Right lobe of liver (tissue), 4 donors: ENCODE measurements around the gene SKIDA1.

Source experiments
- POLR2A ChIP-seq: fragments of 450-650 bp; IDR thresholded peaks from one replicate; pipeline ENCODE4 v1.6.1; 2017; ENCODE audit warnings: antibody characterized with exemption, mild to moderate bottlenecking
- TF ChIP-seq, protein P1 (sequence below), 4 donors: fragments of 200-600 bp in 3 of 4; fragments of 450-650 bp in 1 of 4; IDR thresholded peaks; one replicate each; pipeline versions ENCODE4 v1.5.1 to v1.8.0; 2016 to 2022; ENCODE audit warnings: antibody characterized with exemption in 4 of 4, mild to moderate bottlenecking in 2 of 4
- donor health status: DM: no; HTN: no; CAD: no.
- donor health status: DM: no; HTN: no; CAD: no.
- donor health status: DM: no; HTN: yes; CAD: no.

- TF ChIP-seq, protein P1, sequence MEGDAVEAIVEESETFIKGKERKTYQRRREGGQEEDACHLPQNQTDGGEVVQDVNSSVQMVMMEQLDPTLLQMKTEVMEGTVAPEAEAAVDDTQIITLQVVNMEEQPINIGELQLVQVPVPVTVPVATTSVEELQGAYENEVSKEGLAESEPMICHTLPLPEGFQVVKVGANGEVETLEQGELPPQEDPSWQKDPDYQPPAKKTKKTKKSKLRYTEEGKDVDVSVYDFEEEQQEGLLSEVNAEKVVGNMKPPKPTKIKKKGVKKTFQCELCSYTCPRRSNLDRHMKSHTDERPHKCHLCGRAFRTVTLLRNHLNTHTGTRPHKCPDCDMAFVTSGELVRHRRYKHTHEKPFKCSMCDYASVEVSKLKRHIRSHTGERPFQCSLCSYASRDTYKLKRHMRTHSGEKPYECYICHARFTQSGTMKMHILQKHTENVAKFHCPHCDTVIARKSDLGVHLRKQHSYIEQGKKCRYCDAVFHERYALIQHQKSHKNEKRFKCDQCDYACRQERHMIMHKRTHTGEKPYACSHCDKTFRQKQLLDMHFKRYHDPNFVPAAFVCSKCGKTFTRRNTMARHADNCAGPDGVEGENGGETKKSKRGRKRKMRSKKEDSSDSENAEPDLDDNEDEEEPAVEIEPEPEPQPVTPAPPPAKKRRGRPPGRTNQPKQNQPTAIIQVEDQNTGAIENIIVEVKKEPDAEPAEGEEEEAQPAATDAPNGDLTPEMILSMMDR (IDR thresholded peaks at IDR 0.05) = no peak
- TF ChIP-seq POLR2A = no peak
Measured at GRCh38 chr10:21521751-21522533, 3.5 kb downstream of the SKIDA1 start.
